PFSK-1 (cell line): ENCODE data around the gene NISCH.

Source experiments
- FOXP2 ChIP-seq: optimal IDR thresholded peaks from 2 replicates; pipeline ENCODE3; 2011; ENCODE audit warnings: borderline replicate concordance, control low read depth, inconsistent platforms; ENCODE audit not compliant: insufficient read depth; ENCODE audit errors: extremely low read length, extremely low read depth
- POLR2AphosphoS5 ChIP-seq: IDR thresholded peaks from 2 replicates; pipeline ENCODE4 v1.6.1; 2012; ENCODE audit warnings: low read depth, mild to moderate bottlenecking, control low read depth, low read length, moderate library complexity
- REST ChIP-seq, 2 experiments: IDR thresholded peaks; 2 replicates each; pipeline versions ENCODE4 v1.6.1 to v1.8.0; 2011 to 2012; ENCODE audit warnings: low read depth in 2 of 2, low read length in 2 of 2, control low read depth in 1 of 2, inconsistent platforms in 1 of 2, mild to moderate bottlenecking in 1 of 2, moderate library complexity in 1 of 2; ENCODE audit not compliant: insufficient read depth in 1 of 2
- SIN3A ChIP-seq: IDR thresholded peaks from 2 replicates; pipeline ENCODE4 v1.6.1; 2012; ENCODE audit warnings: mild to moderate bottlenecking, low read length, moderate library complexity, borderline replicate concordance; ENCODE audit not compliant: insufficient read depth
- TAF1 ChIP-seq: IDR thresholded peaks from 2 replicates; pipeline ENCODE4 v1.6.1; 2012; ENCODE audit warnings: low read length, control low read depth, borderline replicate concordance; ENCODE audit not compliant: insufficient read depth

Gene NISCH

GRCh38 chr3:52536112-52536368 is 80.6 kb downstream of the NISCH start:
- TF ChIP-seq REST (IDR thresholded peaks at IDR 0.05; ENCODE audit: insufficient read depth in 1 of 2, low read depth in 2 of 2, low read length in 2 of 2) (no peak), POLR2AphosphoS5 (no peak), SIN3A (no peak), FOXP2 (no peak), TAF1 (no peak)

GRCh38 chr3:52536369-52537164 is 81.2 kb downstream of the NISCH start, which contains the start of gene UQCC5:
UQCC5 (plus strand) TSS chr3:52536605; CDS start chr3:52536756, 151 bp downstream.
- TF ChIP-seq FOXP2 (no peak), TAF1 (peak; percentile 93), POLR2AphosphoS5 (peak; percentile 96), REST (IDR thresholded peaks at IDR 0.05; ENCODE audit: insufficient read depth in 1 of 2, low read depth in 2 of 2, low read length in 2 of 2) (0 out of 4 replicates have a peak, but pooled peaks of 1 of the 2 experiments have one; percentile 19), SIN3A (no peak)

GRCh38 chr3:52537165-52537620 is 81.8 kb downstream of the NISCH start:
- TF ChIP-seq TAF1 (no peak), POLR2AphosphoS5 (no peak), FOXP2 (no peak), SIN3A (no peak)

- TF ChIP-seq FOXP2: no peak
- no peak for TF ChIP-seq SIN3A
- TF ChIP-seq TAF1: no peak
- TF ChIP-seq REST (IDR thresholded peaks at IDR 0.05; ENCODE audit: insufficient read depth in 1 of 2, low read depth in 2 of 2, low read length in 2 of 2): no peak
- TF ChIP-seq POLR2AphosphoS5: no peak
Measured at GRCh38 chr3:52537726-52538421, 82.5 kb downstream of the NISCH start.

GRCh38 chr3:52539010-52539653 is 83.7 kb downstream of the NISCH start:
- no peak for TF ChIP-seq FOXP2
- TF ChIP-seq SIN3A: no peak
- no peak for TF ChIP-seq TAF1
- no peak for TF ChIP-seq POLR2AphosphoS5
- no peak for TF ChIP-seq REST (IDR thresholded peaks at IDR 0.05; ENCODE audit: insufficient read depth in 1 of 2, low read depth in 2 of 2, low read length in 2 of 2)
